IPS-NIHi11 (cell line): Measurements from ENCODE around the gene SCAPER.
"Not testable (repeated sequence)": the region's sequence is repeated elsewhere in the genome, so short reads cannot be mapped to it uniquely, and the experiment has no call there.

Experiments
- DNase-seq: peaks from one replicate; pipeline ENCODE4 v3.0.0; 2012; ENCODE audit warnings: mixed read lengths, low spot score

The SCAPER gene

GRCh38 chr15:76913737-76914136 lies 8.6 kb upstream of the SCAPER start:
- DNase-seq = no peak

- DNase-seq = no peak
Observed at GRCh38 chr15:76912430-76912829, 7.3 kb upstream of the SCAPER start.

GRCh38 chr15:76905855-76906254 lies 715 bp upstream of the SCAPER start:
- DNase-seq = peak; percentile 17

GRCh38 chr15:76904461-76905012 lies 603 bp downstream of the SCAPER start:
- peak; percentile 45 for DNase-seq

GRCh38 chr15:76903251-76903681 lies 1.9 kb downstream of the SCAPER start:
- DNase-seq = no peak

- no peak for DNase-seq
Observed at GRCh38 chr15:76901965-76902364, 3.2 kb downstream of the SCAPER start.

- DNase-seq = not testable (repeated sequence)
Observed at GRCh38 chr15:76899931-76900310, 5.2 kb downstream of the SCAPER start.

- not testable (repeated sequence) for DNase-seq
Observed at GRCh38 chr15:76899176-76899930, 5.8 kb downstream of the SCAPER start.

GRCh38 chr15:76898102-76898501 lies 7.0 kb downstream of the SCAPER start:
- no peak for DNase-seq

GRCh38 chr15:76894174-76894573 lies 11.0 kb downstream of the SCAPER start:
- no peak for DNase-seq

GRCh38 chr15:76892836-76893235 lies 12.3 kb downstream of the SCAPER start:
- not testable (repeated sequence) for DNase-seq

GRCh38 chr15:76887280-76888141 lies 17.6 kb downstream of the SCAPER start:
- not testable (repeated sequence) for DNase-seq

GRCh38 chr15:76885212-76885611 lies 19.9 kb downstream of the SCAPER start:
- DNase-seq = no peak

- DNase-seq = no peak
Observed at GRCh38 chr15:76875911-76876310, 29.2 kb downstream of the SCAPER start.

- DNase-seq = not testable (repeated sequence)
Observed at GRCh38 chr15:76873066-76873465, 32.1 kb downstream of the SCAPER start.

GRCh38 chr15:76871930-76872329 lies 33.2 kb downstream of the SCAPER start:
- no peak for DNase-seq

GRCh38 chr15:76868740-76869139 lies 36.4 kb downstream of the SCAPER start:
- no peak for DNase-seq

- no peak for DNase-seq
Observed at GRCh38 chr15:76866716-76867321, 38.3 kb downstream of the SCAPER start.

- DNase-seq = no peak
Observed at GRCh38 chr15:76866008-76866407, 39.1 kb downstream of the SCAPER start.

GRCh38 chr15:76865548-76865991 lies 39.6 kb downstream of the SCAPER start:
- DNase-seq = no peak

GRCh38 chr15:76864586-76864985 lies 40.6 kb downstream of the SCAPER start:
- DNase-seq = no peak

- DNase-seq = no peak
Observed at GRCh38 chr15:76863693-76864092, 41.4 kb downstream of the SCAPER start.
